Panc1 (cell line): ENCODE measurements around the gene SV2B. TPM values are rescaled to one million over a fixed set of nuclear protein-coding genes. Genes with fewer than 3 reads are reported as not detected.

Source experiments
- ATAC-seq: fragments of 200-7000 bp; cut with Tn5 transposase; 2 replicates; pipeline ENCODE4 v1.9.1; 2020; ENCODE audit warnings: mild to moderate bottlenecking, moderate library complexity
- BruUV-seq: library from RNA; stranded (reverse); fragments of 400-500 nt; replicated peaks from 2 replicates; lab custom pipeline; 2021; lab: Mats Ljungman, UMichigan
- CTCF ChIA-PET: fragments of 300-600 bp; sonication (Branson Sonifier 250); formaldehyde crosslinking; loops from one replicate; lab custom pipeline; 2022; ENCODE audit warnings: antibody characterized with exemption; lab: Charles Lee
- POLR2A ChIA-PET: fragments of 300-600 bp; sonication (Branson Sonifier 250); formaldehyde crosslinking; loops from one replicate; lab custom pipeline; 2022; ENCODE audit warnings: antibody characterized with exemption; lab: Charles Lee
- DNase-seq: peaks from one replicate; pipeline ENCODE4 v3.0.0-alpha.2; 2010; ENCODE audit warnings: low read depth, low spot score
- H3K27ac ChIP-seq: 2 replicates; pipeline ENCODE4 v1.5.1; 2011; ENCODE audit warnings: mild to moderate bottlenecking, low read length, inconsistent platforms
- H3K27me3 ChIP-seq: fragments of 200-500 bp; sonication (Bioruptor generic); 2 replicates; pipeline ENCODE4 v1.6.0; 2014; ENCODE audit warnings: low read length, inconsistent platforms; ENCODE audit not compliant: control insufficient read depth, insufficient read depth
- H3K36me3 ChIP-seq: fragments of 200-500 bp; sonication (Bioruptor generic); 2 replicates; pipeline ENCODE4 v1.5.1; 2014; ENCODE audit warnings: inconsistent platforms, mild to moderate bottlenecking, low read length, moderate library complexity; ENCODE audit not compliant: control insufficient read depth, insufficient read depth
- H3K4me1 ChIP-seq: 2 replicates; pipeline ENCODE4 v1.5.1; 2011; ENCODE audit warnings: inconsistent platforms, mild to moderate bottlenecking, low read length, moderate library complexity; ENCODE audit not compliant: control insufficient read depth, insufficient read depth
- H3K4me3 ChIP-seq, 2 experiments: 2 replicates each; pipeline ENCODE4 v1.5.1; 2011 to 2012; ENCODE audit warnings: low read depth in 2 of 2, low read length in 2 of 2, mild to moderate bottlenecking in 2 of 2, inconsistent platforms in 1 of 2, moderate library complexity in 1 of 2
- H3K9me3 ChIP-seq: fragments of 200-500 bp; sonication (Bioruptor generic); 2 replicates; pipeline ENCODE4 v1.5.1; 2014; ENCODE audit warnings: low read depth, mild to moderate bottlenecking, inconsistent platforms, low read length, moderate library complexity; ENCODE audit not compliant: control insufficient read depth, insufficient read depth
- CTCF ChIP-seq: fragments of 450-650 bp; IDR thresholded peaks from 2 replicates; pipeline ENCODE4 v1.5.1; 2017; ENCODE audit warnings: mild to moderate bottlenecking
- POLR2AphosphoS5 ChIP-seq: IDR thresholded peaks from 2 replicates; pipeline ENCODE4 v1.6.1; 2012; ENCODE audit warnings: mild to moderate bottlenecking, low read depth, low read length, moderate library complexity
- REST ChIP-seq, 2 experiments: IDR thresholded peaks; 2 replicates each; pipeline ENCODE4 v1.6.1; 2011 to 2012; ENCODE audit warnings: low read depth in 2 of 2, control low read depth in 1 of 2, low read length in 1 of 2, mild to moderate bottlenecking in 1 of 2, moderate library complexity in 1 of 2; ENCODE audit not compliant: insufficient read depth in 1 of 2
- SIN3A ChIP-seq: IDR thresholded peaks from 2 replicates; pipeline ENCODE4 v1.6.1; 2012; ENCODE audit warnings: low read depth, mild to moderate bottlenecking, low read length, moderate library complexity, borderline replicate concordance; ENCODE audit not compliant: insufficient read depth
- TCF7L2 ChIP-seq: IDR thresholded peaks from 2 replicates; pipeline ENCODE4 v1.6.1; 2011; ENCODE audit warnings: mild to moderate bottlenecking, low read depth, low read length, inconsistent platforms
- in situ Hi-C: cut with HindIII; loops from 2 replicates; pipeline ENCODE4 v1.10.0; 2016; ENCODE audit warnings: low sequenced_read_pairs, low pct_unique_long_range_greater_than_20kb
- intact Hi-C: fragments of 100-400 bp; cut with micrococcal nuclease; formaldehyde crosslinking; loops from one replicate; pipeline ENCODE4 v1.10.0; 2022; ENCODE audit not compliant: unreplicated experiment
- total RNA-seq: library from RNA; stranded (reverse); gene quantifications from one replicate; pipeline ENCODE4 v1.2.1, GENCODE V29; 2021; ENCODE audit not compliant: unreplicated experiment

SV2B gene
- total RNA-seq, 1 experiment from 2014 or later: not detected

GRCh38 chr15:91294795-91295194 is 194.7 kb downstream of the SV2B start:
- TF ChIP-seq REST (IDR thresholded peaks at IDR 0.05; ENCODE audit: insufficient read depth in 1 of 2, low read depth in 2 of 2, low read length in 1 of 2): no peak
- Histone ChIP-seq H3K27ac (no peak overlapping the region), H3K36me3 (no peaks in the 10 kb centered on the region), H3K4me1 (no peaks in the 10 kb centered on the region), H3K27me3 (peaks cover 37% of the 10 kb centered on the region), H3K9me3 (no peaks in the 10 kb centered on the region), H3K4me3 (no peak overlapping the region)
- CTCF ChIA-PET: no interaction called here
- intact Hi-C loops (no loop called here), in situ Hi-C loops (no loop called here)
- POLR2A ChIA-PET: no interaction called here
- ATAC-seq (no peak), DNase-seq (no peak)
- BruUV-seq: no TSS peak

- no peaks in the 10 kb centered on the region for H3K9me3 ChIP-seq
- H3K36me3 ChIP-seq: no peaks in the 10 kb centered on the region
- H3K27ac ChIP-seq: no peak overlapping the region
- no peaks in the 10 kb centered on the region for H3K4me1 ChIP-seq
- POLR2A ChIA-PET: no interaction called here
- intact Hi-C loops: no loop called here
- peaks cover 42% of the 10 kb centered on the region for H3K27me3 ChIP-seq
- ATAC-seq (no peak), DNase-seq (no peak)
- in situ Hi-C loops: no loop called here
- TF ChIP-seq SIN3A: no peak
- no peak for TF ChIP-seq REST (IDR thresholded peaks at IDR 0.05; ENCODE audit: insufficient read depth in 1 of 2, low read depth in 2 of 2, low read length in 1 of 2)
- TF ChIP-seq TCF7L2: no peak
- no peak for TF ChIP-seq POLR2AphosphoS5
- TF ChIP-seq CTCF: no peak
- H3K4me3 ChIP-seq: no peak overlapping the region
- BruUV-seq: no TSS peak
- CTCF ChIA-PET: no interaction called here
Observed at GRCh38 chr15:91298101-91298500, 198.0 kb downstream of the SV2B start.
